Thyroid gland (tissue), 4 donors: ENCODE results near the gene LFNG.

Source experiments
- POLR2A ChIP-seq, 2 donors: fragments of 450-650 bp; IDR thresholded peaks; one replicate each; pipeline ENCODE4 v1.6.1; 2017; ENCODE audit warnings: antibody characterized with exemption in 2 of 2, mild to moderate bottlenecking in 2 of 2, moderate library complexity in 1 of 2
- TF ChIP-seq, protein P1 (sequence below), 6 experiments: fragments of 200-600 bp in 3 of 6; fragments of 450-650 bp in 3 of 6; sonication (generic) in 3 of 6; IDR thresholded peaks; one replicate each; pipeline ENCODE4 v1.5.1; 2016 to 2019; ENCODE audit warnings: antibody characterized with exemption in 6 of 6, mild to moderate bottlenecking in 2 of 6, inconsistent platforms in 1 of 6, moderate library complexity in 1 of 6

DNA sequence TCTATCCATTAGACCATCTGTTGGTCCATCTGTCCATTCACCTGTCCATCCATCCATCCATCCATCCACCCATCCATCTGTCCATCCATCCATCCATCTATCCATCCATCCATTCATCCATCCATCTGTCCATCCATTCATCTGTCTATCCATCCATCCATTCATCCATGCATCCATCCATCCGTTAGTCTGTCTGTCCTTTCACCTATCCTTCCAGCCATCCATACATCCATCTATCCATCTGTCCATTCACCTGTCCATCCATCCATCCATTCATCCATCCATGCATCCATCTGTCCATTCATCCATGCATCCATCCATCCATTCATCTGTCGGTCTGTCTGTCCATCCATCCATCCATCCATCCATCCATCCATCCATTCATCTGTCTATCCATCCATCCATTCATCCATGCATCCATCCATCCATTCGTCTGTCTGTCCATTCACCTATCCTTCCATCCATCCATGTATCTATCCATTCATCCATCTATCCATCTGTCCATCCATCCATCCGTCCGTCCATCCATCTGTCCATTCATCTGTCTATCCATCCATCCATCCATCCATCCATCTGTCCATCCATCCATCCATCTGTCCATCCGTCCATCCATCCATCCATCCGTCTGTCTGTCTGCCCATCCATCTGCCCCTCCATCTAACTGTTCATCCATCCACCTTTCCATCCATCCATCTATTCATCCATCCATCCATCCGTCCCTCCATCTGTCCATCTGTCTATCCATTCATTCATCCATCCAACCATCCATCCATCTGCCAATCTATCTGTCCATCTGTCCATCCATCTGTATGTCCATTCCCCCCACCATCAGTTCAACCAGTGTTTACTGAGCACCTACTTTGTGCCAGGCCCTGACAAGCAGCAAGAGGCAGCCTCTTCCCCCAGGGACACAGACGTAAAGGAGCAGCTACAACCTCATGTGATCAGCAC lies 4.8 kb upstream of the LFNG start:
- TF ChIP-seq, protein P1, sequence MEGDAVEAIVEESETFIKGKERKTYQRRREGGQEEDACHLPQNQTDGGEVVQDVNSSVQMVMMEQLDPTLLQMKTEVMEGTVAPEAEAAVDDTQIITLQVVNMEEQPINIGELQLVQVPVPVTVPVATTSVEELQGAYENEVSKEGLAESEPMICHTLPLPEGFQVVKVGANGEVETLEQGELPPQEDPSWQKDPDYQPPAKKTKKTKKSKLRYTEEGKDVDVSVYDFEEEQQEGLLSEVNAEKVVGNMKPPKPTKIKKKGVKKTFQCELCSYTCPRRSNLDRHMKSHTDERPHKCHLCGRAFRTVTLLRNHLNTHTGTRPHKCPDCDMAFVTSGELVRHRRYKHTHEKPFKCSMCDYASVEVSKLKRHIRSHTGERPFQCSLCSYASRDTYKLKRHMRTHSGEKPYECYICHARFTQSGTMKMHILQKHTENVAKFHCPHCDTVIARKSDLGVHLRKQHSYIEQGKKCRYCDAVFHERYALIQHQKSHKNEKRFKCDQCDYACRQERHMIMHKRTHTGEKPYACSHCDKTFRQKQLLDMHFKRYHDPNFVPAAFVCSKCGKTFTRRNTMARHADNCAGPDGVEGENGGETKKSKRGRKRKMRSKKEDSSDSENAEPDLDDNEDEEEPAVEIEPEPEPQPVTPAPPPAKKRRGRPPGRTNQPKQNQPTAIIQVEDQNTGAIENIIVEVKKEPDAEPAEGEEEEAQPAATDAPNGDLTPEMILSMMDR (IDR thresholded peaks at IDR 0.05): no peak
- no peak for TF ChIP-seq POLR2A (IDR thresholded peaks at IDR 0.05)
